Measurements from ENCODE around the gene TACC2.

DNA sequence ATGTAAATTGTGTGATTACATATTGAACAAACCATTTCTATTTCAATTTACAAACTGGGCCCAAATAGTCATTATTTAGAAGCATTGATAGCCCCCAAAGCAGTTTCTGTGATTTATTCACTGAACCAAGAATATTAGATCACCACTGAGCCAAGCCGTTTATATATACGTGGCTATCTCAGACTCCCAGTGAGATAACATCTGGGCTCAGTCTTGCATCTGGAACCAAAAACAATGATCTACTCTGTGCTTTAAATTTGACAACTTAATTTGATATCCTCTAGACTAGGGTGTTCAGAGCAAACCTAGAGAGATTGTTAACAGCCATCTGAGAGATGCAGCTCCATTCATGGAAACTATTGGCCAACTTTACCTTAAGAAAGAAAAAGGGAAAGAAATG lies 240.7 kb downstream of the TACC2 start:
- TF ChIP-seq POLR2A (IDR thresholded peaks at IDR 0.05), result no peak
- TF ChIP-seq, protein P1, sequence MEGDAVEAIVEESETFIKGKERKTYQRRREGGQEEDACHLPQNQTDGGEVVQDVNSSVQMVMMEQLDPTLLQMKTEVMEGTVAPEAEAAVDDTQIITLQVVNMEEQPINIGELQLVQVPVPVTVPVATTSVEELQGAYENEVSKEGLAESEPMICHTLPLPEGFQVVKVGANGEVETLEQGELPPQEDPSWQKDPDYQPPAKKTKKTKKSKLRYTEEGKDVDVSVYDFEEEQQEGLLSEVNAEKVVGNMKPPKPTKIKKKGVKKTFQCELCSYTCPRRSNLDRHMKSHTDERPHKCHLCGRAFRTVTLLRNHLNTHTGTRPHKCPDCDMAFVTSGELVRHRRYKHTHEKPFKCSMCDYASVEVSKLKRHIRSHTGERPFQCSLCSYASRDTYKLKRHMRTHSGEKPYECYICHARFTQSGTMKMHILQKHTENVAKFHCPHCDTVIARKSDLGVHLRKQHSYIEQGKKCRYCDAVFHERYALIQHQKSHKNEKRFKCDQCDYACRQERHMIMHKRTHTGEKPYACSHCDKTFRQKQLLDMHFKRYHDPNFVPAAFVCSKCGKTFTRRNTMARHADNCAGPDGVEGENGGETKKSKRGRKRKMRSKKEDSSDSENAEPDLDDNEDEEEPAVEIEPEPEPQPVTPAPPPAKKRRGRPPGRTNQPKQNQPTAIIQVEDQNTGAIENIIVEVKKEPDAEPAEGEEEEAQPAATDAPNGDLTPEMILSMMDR (IDR thresholded peaks at IDR 0.05), result no peak
